Neural progenitor cell (in vitro differentiated cells): ENCODE results near the gene ZNRD2. TPM values are rescaled to one million over a fixed set of nuclear protein-coding genes. Genes with fewer than 3 reads are reported as not detected.
A peak's percentile ranks its signal among the peaks of the same experiment; 100 is the strongest.

Experiments
- DNase-seq: peaks from one replicate; pipeline ENCODE4 v3.0.0-alpha.2; 2016; ENCODE audit warnings: low spot score
- H2AFZ ChIP-seq: fragments of 200-600 bp; sonication (generic); replicated peaks from 2 replicates; pipeline ENCODE4 v1.6.1; 2016; ENCODE audit warnings: antibody characterized with exemption
- H3F3A ChIP-seq: fragments of 200-600 bp; sonication (generic); 2 replicates; pipeline ENCODE4 v1.6.1; 2016; ENCODE audit warnings: antibody characterized with exemption, low read depth
- H3K27ac ChIP-seq: fragments of 200-600 bp; sonication (generic); 2 replicates; pipeline ENCODE4 v1.5.1; 2016; ENCODE audit warnings: mild to moderate bottlenecking
- H3K27me3 ChIP-seq: fragments of 200-600 bp; sonication (generic); 2 replicates; pipeline ENCODE4 v1.6.1; 2016; ENCODE audit warnings: mild to moderate bottlenecking, moderate library complexity
- H3K36me3 ChIP-seq: fragments of 200-600 bp; sonication (generic); 2 replicates; pipeline ENCODE4 v1.5.1; 2016
- H3K4me1 ChIP-seq: fragments of 200-600 bp; sonication (generic); 2 replicates; pipeline ENCODE4 v1.6.1; 2016; ENCODE audit warnings: mixed run types
- H3K4me2 ChIP-seq: fragments of 200-600 bp; sonication (generic); 2 replicates; pipeline ENCODE4 v1.6.1; 2016
- H3K4me3 ChIP-seq: fragments of 200-600 bp; sonication (generic); 2 replicates; pipeline ENCODE4 v1.5.1; 2016
- H3K79me2 ChIP-seq: fragments of 200-600 bp; sonication (generic); 2 replicates; pipeline ENCODE4 v1.6.1; 2016; ENCODE audit warnings: low read depth
- H3K9ac ChIP-seq: fragments of 200-600 bp; sonication (generic); 2 replicates; pipeline ENCODE4 v1.6.1; 2016
- H3K9me3 ChIP-seq: fragments of 200-600 bp; sonication (generic); 2 replicates; pipeline ENCODE4 v1.5.1; 2016; ENCODE audit warnings: low read depth
- H4K20me1 ChIP-seq: fragments of 200-600 bp; sonication (generic); 2 replicates; pipeline ENCODE4 v1.6.1; 2016; ENCODE audit warnings: low read depth
- H3K27ac Mint-ChIP-seq: 3 replicates; pipeline ENCODE4 v1.8.0; 2021; ENCODE audit warnings: mixed read lengths
- H3K27me3 Mint-ChIP-seq: 2 replicates; pipeline ENCODE4 v1.8.0; 2022; ENCODE audit warnings: low read depth, mild to moderate bottlenecking, inconsistent platforms, moderate library complexity, mixed read lengths; ENCODE audit not compliant: insufficient read depth
- H3K36me3 Mint-ChIP-seq: 3 replicates; pipeline ENCODE4 v1.8.0; 2021; ENCODE audit warnings: mixed read lengths
- H3K4me1 Mint-ChIP-seq: 3 replicates; pipeline ENCODE4 v1.8.0; 2021; ENCODE audit warnings: mixed read lengths
- H3K4me3 Mint-ChIP-seq: 3 replicates; pipeline ENCODE4 v1.8.0; 2021; ENCODE audit warnings: mild to moderate bottlenecking, moderate library complexity, mixed read lengths
- H3K9me3 Mint-ChIP-seq: 3 replicates; pipeline ENCODE4 v1.8.0; 2020; ENCODE audit warnings: mixed read lengths
- EZH2 ChIP-seq: fragments of 200-600 bp; sonication (generic); IDR thresholded peaks from 2 replicates; pipeline ENCODE4 v1.6.1; 2017; ENCODE audit warnings: antibody characterized with exemption, mild to moderate bottlenecking, moderate library complexity
- EZH2phosphoT487 ChIP-seq: fragments of 200-600 bp; sonication (generic); IDR thresholded peaks from 2 replicates; pipeline ENCODE4 v1.6.1; 2017; ENCODE audit warnings: antibody characterized with exemption
- total RNA-seq: library from RNA; depleted of rRNA; stranded (reverse); fragments of >200 nt; gene quantifications from 2 replicates; pipeline ENCODE4 v1.2.3, GENCODE V29; 2015; ENCODE audit warnings: low replicate concordance
- TF ChIP-seq, protein P1 (sequence below): fragments of 200-600 bp; sonication (generic); IDR thresholded peaks from 2 replicates; pipeline ENCODE4 v1.5.1; 2017; ENCODE audit warnings: antibody characterized with exemption, mild to moderate bottlenecking

The ZNRD2 gene
- total RNA-seq, 1 donor from 2014 or later: 15.5 TPM

DNA sequence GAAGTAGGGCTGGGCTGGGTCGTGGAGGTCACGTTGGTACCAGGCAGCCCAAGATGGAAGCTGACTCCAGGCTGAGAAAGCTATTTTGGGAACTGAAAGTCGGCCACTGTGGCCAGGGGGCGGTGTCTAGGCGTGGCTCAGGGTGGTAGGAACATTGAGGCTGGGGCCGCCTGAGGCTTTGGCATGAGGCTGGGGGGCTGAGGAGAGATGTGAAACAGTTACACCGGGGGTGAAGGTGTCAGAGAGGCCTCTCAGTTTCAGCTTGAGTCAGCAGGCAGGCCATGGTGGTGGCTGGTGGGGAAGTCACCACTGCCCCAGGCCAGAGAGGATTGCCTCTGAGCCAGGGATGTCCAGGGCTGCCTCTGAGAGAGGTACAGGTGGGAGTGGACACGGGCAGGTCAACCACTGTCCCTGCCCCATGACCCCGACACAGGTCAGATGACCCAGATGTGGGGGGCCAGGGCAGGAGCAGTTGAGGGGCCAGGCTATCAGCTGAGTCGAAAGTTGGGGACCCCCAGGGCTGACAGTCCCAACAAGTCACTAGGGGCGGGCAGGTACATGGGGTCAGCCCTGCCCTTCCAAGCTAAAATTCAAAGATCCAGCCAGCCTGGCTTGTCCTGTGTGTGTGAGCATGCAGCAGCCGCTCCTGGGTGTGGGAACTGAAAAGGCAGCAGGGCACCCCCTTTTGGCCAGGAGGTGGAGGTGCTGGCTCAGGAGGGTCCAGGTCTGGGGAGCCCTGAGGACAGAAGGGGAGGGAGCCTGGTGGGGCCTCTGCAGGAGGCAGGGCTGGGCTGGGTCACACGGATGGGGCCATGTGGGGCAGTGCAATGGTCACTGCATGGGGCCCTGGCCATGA is 18.1 kb downstream of the ZNRD2 start:
- H3K27ac Mint-ChIP-seq: no peak overlapping the region
- no peaks in the 10 kb centered on the region for H3K9me3 Mint-ChIP-seq
- H3K4me3 Mint-ChIP-seq: peak overlapping the region; percentile 71
- H3K4me2 ChIP-seq: no peak overlapping the region
- H3F3A ChIP-seq: peaks cover 49% of the 10 kb centered on the region
- peaks cover 25% of the 10 kb centered on the region for H3K27me3 Mint-ChIP-seq
- H3K9me3 ChIP-seq: no peaks in the 10 kb centered on the region
- no peaks in the 10 kb centered on the region for H3K36me3 ChIP-seq
- no peak overlapping the region for H3K27ac ChIP-seq
- H3K4me1 ChIP-seq: peaks cover 14% of the 10 kb centered on the region
- H3K27me3 ChIP-seq: peaks cover 80% of the 10 kb centered on the region
- no peak overlapping the region for H2AFZ ChIP-seq
- no peak overlapping the region for H3K4me3 ChIP-seq
- H3K4me1 Mint-ChIP-seq: peaks cover 37% of the 10 kb centered on the region
- TF ChIP-seq, protein P1, sequence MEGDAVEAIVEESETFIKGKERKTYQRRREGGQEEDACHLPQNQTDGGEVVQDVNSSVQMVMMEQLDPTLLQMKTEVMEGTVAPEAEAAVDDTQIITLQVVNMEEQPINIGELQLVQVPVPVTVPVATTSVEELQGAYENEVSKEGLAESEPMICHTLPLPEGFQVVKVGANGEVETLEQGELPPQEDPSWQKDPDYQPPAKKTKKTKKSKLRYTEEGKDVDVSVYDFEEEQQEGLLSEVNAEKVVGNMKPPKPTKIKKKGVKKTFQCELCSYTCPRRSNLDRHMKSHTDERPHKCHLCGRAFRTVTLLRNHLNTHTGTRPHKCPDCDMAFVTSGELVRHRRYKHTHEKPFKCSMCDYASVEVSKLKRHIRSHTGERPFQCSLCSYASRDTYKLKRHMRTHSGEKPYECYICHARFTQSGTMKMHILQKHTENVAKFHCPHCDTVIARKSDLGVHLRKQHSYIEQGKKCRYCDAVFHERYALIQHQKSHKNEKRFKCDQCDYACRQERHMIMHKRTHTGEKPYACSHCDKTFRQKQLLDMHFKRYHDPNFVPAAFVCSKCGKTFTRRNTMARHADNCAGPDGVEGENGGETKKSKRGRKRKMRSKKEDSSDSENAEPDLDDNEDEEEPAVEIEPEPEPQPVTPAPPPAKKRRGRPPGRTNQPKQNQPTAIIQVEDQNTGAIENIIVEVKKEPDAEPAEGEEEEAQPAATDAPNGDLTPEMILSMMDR: peak; percentile 62
- no peak for TF ChIP-seq EZH2
- DNase-seq: peak; percentile 76
- H4K20me1 ChIP-seq: no peaks in the 10 kb centered on the region
- H3K9ac ChIP-seq: no peak overlapping the region
- peaks cover 2% of the 10 kb centered on the region for H3K36me3 Mint-ChIP-seq
- no peaks in the 10 kb centered on the region for H3K79me2 ChIP-seq

GRCh38 chr11:65589444-65590239 is 19.4 kb downstream of the ZNRD2 start:
- no peak overlapping the region for H3K9ac ChIP-seq
- TF ChIP-seq, protein P1: no peak
- TF ChIP-seq EZH2: no peak
- no peak for TF ChIP-seq EZH2phosphoT487
- H3K4me2 ChIP-seq: no peak overlapping the region
- peak overlapping the region; percentile 71 for H3K4me3 Mint-ChIP-seq
- H2AFZ ChIP-seq: no peak overlapping the region
- peaks cover 14% of the 10 kb centered on the region for H3K4me1 ChIP-seq
- H4K20me1 ChIP-seq: no peaks in the 10 kb centered on the region
- H3K36me3 ChIP-seq: no peaks in the 10 kb centered on the region
- no peak overlapping the region for H3K27ac ChIP-seq
- H3K9me3 Mint-ChIP-seq: no peaks in the 10 kb centered on the region
- peaks cover 32% of the 10 kb centered on the region for H3K27me3 Mint-ChIP-seq
- H3K9me3 ChIP-seq: no peaks in the 10 kb centered on the region
- peaks cover 78% of the 10 kb centered on the region for H3K27me3 ChIP-seq
- peak overlapping the region; percentile 86 for H3K27ac Mint-ChIP-seq
- H3K36me3 Mint-ChIP-seq: peaks cover 2% of the 10 kb centered on the region
- no peak overlapping the region for H3K4me3 ChIP-seq
- H3K4me1 Mint-ChIP-seq: peaks cover 28% of the 10 kb centered on the region
- no peak for DNase-seq
- peaks cover 52% of the 10 kb centered on the region for H3F3A ChIP-seq
- H3K79me2 ChIP-seq: no peaks in the 10 kb centered on the region

DNA sequence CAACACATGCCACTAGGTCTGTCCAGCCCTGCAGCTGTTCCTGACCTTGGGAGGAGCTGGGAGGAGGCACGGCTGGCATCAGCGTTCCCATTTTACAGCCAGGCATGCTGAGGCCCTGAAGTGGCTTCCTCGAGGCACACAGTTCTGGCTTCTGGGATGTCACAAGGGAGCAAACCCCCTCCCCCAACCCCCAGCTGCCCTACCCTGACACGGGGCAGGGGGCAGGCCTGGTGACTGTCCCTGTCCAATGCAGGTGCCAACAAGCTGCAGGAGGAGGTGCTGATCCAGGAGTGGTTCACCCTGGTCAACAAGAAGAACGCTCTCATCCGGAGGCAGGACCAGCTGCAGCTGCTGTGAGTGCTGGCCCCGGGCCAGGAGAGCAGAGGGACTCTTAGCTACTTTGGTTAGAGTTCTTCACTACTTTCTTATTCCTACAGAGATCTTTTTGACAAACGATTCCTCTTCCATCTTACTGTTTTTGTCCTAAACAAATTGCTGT is 20.0 kb downstream of the ZNRD2 start:
- TF ChIP-seq, protein P1: no peak
- TF ChIP-seq EZH2 (no peak), EZH2phosphoT487 (no peak)
- Histone ChIP-seq H3K4me1 (peaks cover 14% of the 10 kb centered on the region), H3K36me3 (no peaks in the 10 kb centered on the region), H3K9me3 (no peaks in the 10 kb centered on the region), H3K9ac (no peak overlapping the region), H2AFZ (no peak overlapping the region), H3K27ac (no peak overlapping the region), H3K79me2 (no peaks in the 10 kb centered on the region), H3K4me2 (no peak overlapping the region), H3K4me3 (no peak overlapping the region), H3F3A (peaks cover 52% of the 10 kb centered on the region), H3K27me3 (peaks cover 71% of the 10 kb centered on the region), H4K20me1 (no peaks in the 10 kb centered on the region)
- Mint-ChIP-seq H3K4me3 (peak overlapping the region; percentile 41), H3K4me1 (peaks cover 28% of the 10 kb centered on the region), H3K9me3 (no peaks in the 10 kb centered on the region), H3K36me3 (peaks cover 2% of the 10 kb centered on the region), H3K27me3 (peaks cover 32% of the 10 kb centered on the region), H3K27ac (no peak overlapping the region)
- no peak for DNase-seq
